ENCODE data around the gene ALOX5.
A peak's percentile ranks its signal among the peaks of the same experiment; 100 is the strongest.
"Not testable (repeated sequence)": the region's sequence is repeated elsewhere in the genome, so short reads cannot be mapped to it uniquely, and the experiment has no call there.

The ALOX5 gene

GRCh38 chr10:45404087-45404769 lies 30.2 kb downstream of the ALOX5 start:
- DNase-seq (ENCODE audit: extremely low read depth in 1 of 2, low read depth in 1 of 2) = no peak

DNA sequence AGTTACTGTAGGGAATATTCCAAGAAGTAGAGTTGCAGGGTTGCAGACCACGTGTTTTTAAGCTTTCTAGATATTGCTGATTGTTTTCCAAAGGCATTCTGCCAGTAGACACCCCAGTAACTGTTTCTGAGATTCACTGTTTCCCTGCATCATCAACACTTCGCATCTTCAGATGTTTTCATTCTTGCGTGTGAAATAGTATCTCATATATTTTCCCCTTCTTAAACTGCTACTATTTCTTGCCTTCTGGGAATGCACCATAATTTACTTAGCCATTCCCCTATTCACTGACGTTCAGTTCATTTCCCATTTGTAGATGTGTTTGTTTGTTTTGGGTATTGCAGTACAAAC lies 30.7 kb downstream of the ALOX5 start:
- no peak for DNase-seq (ENCODE audit: extremely low read depth in 1 of 2, low read depth in 1 of 2)

DNA sequence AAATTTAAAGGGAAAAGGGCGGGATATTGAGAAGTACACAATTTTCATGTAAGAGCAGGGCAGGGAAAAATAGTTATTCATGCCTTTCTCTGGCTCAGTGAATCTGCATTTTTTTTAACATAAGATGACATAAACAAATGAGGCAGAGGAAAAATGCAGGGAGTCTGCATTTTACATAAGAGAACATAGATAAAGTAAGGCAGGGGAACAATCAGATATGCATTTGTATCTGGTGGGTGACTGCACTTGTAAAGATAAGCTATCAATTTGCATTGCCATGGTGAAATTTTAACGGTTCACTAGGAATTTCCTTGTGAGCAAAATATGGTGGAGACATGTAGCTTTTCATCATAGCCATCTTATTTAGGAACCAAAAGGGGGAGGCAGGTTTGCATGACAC lies 33.5 kb downstream of the ALOX5 start:
- DNase-seq (ENCODE audit: extremely low read depth in 1 of 2, low read depth in 1 of 2) = no peak

DNA sequence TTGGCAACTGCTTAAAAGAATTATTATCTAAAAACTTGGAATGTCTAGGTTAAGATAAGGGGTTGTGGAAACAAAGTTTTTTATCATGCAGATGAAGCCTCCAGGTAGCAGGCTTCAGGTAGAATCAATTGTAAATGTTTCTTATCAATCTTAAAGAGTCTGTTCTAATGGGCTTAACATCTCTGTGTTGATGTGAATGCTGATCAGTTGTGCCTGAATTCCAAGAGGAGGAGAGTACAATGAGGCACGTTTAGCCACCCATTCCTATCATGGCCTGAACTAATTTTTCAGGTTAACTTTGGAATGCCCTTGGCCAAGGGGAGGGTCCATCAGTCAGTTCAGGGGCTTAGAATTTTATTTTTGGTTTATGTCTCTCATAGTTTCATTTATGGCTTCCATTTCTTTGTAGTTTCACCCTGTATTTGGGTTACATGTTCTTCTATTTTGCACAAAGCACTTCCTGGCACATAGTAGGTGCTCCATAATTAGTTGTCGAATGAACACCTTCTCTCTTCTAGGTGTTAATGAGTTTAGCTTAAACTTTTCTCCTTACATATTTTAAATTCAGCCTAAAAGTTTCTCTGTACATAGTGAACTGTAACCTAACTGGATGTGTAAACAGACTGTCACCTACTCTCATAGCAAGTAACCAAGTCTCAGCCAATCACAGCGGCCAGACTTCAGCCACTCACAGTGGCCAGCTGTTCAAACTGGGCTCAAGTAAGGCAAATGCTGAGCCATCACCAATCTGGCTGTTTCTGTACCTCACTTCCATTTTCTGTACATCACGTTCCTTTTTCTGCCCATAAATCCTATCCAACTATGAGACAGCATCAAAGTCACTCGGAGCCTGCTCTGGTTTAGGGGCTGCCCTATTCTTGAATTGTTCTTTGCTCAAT lies 34.7 kb downstream of the ALOX5 start:
- no peak for DNase-seq (ENCODE audit: extremely low read depth in 1 of 2, low read depth in 1 of 2)

DNA sequence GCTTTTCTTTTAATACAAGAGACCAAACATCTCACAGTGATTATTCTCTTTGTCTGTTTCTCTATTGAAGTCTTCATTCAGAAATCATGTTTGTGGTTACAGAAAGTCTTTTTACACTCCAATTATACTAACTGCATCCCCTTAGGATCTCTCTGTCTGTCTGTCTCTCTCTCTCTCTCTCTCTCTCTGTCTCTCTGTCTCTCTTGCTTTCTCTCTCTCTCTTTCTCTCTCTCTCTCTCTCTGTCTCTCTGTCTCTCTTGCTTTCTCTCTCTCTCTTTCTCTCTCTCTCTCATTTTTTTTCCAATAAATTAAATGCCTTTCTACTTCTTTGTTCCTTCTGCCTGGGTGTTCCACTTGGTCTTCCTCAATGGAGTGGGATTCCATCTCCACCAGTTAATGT lies 35.3 kb downstream of the ALOX5 start:
- DNase-seq (ENCODE audit: extremely low read depth in 1 of 2, low read depth in 1 of 2) = not testable (repeated sequence)

GRCh38 chr10:45409782-45410181 lies 35.8 kb downstream of the ALOX5 start:
- no peak for DNase-seq (ENCODE audit: extremely low read depth in 1 of 2, low read depth in 1 of 2)

DNA sequence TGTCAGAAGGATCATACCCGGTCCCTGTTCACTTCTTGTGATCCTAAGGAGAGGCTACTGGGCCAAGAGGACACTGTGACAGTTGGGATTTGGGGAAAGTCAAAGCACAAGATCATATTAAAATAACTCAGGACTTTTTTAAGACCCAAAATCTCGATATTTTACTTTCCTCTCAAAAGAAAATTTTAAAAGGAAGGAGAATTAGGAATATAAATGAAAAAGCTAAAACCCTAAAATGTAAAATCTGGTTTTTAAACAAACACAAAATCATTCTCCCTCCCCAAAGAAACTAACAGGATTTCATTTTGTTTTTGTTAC lies 36.4 kb downstream of the ALOX5 start:
- no peak for DNase-seq (ENCODE audit: extremely low read depth in 1 of 2, low read depth in 1 of 2)

- no peak for DNase-seq (ENCODE audit: extremely low read depth in 1 of 2, low read depth in 1 of 2)
Measured at GRCh38 chr10:45410807-45411606, 37.0 kb downstream of the ALOX5 start.

DNA sequence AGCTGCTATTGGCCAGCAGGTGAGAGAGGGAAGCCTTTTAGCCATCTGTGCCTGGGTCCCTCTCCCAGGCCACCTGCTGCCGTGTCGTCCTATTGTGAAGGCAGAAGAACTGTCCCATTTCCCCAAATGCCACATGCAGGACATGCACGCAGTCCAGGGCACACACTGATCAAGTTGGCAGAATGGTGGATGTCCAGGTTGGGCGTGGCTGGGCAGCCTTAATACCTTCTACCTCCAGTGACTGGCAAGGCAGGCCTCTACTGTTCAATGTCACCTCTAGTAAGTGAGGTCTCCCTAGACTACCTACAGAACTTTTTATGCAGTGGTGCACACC lies 37.6 kb downstream of the ALOX5 start:
- DNase-seq (ENCODE audit: extremely low read depth in 1 of 2, low read depth in 1 of 2) = no peak

DNA sequence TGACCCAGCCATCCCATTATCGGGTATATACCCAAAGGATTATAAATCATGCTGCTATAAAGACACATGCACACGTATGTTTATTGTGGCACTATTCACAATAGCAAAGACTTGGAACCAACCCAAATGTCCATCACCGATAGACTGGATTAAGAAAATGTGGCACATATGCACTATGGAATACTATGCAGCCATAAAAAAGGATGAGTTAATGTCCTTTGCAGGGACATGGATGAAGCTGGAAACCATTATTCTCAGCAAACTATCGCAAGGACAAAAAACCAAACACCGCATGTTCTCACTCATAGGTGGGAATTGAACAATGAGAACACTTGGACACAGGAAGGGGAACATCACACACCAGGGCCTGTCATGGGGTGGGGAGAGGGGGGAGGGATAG lies 41.0 kb downstream of the ALOX5 start:
- DNase-seq (ENCODE audit: extremely low read depth in 1 of 2, low read depth in 1 of 2) = not testable (repeated sequence)

GRCh38 chr10:45416603-45417002 lies 42.6 kb downstream of the ALOX5 start:
- no peak for DNase-seq (ENCODE audit: extremely low read depth in 1 of 2, low read depth in 1 of 2)

DNA sequence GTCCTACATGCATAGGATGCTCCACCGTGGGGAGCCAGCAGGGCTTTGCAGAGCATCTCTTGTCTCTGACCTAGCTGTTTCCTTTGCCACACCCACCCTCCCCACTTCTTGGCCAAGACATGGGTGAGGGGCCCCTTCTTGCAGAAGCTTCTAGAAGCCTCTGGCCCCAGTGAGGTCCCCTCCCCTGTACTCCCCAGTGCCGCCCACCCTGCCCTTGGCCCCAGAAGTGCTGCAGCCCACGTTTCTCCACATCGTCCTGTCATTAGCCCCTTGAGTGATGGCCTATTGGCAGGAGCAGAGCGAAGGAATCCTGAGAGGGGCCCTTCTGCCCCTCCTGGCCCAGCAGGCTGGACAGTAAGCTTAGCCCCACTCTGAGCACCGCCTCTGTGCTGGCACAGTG lies 43.7 kb downstream of the ALOX5 start:
- DNase-seq (ENCODE audit: extremely low read depth in 1 of 2, low read depth in 1 of 2) = no peak

DNA sequence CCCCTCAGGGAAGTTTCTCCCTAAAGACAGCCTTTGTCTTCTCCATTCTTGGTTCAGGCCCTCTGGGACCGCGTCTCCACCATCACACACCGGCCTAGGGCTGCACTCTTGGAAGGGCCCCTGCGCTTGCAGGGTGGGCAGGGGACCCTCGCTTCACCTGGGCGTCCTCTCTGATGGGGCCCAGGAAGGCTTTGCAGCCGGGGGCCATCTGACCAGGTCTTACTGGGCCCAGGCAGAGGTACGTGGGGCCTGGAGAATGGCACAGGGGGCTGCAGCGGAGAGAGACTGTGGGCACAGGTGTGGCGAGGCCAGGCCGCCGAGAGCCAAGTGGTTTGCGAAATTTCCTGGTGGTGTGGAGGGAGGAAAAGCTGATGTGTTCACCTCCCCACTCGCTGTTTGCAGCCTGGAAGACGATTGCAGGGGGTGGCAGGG lies 44.4 kb downstream of the ALOX5 start:
- DNase-seq (ENCODE audit: extremely low read depth in 1 of 2, low read depth in 1 of 2) = no peak

DNA sequence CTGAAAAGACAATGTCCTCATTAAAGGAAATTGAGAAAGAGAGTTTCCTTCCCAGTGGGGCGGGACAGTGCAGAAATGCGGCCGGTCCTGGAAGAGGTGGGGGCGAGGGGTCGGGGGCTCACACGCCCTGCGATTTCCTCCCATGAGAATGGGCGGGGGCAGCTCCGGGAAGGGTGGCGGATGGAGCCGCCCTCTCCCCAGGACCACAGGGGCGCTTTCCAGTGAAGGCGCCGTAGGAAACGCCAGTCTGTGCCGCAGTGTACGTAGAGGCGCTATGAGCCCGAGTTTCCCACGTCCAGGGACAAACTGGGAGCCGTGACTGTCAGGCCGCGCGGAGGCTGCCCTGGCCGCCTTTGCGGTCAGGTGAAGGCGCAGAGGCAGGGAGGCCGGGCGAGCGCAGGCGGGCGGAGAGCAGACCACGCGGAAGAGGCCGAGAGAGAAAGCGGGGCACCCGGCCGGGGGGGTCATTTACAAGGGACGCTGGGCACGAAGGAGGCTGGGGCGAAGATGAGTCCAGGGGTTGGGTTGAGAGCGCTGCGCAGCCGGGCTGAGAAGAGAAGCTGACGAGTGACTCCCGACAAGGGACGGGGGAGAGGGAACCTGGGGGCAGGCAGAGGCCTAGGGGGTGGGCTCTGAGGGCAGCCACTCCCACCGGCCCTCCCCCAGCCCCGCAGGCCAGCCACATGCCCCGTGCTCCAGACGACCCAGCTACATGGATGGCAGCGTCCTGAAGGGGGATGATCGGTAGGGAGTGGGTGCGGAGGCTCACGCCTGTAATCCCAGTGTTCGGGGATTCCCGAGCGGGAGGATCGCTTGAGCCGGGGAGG lies 45.0 kb downstream of the ALOX5 start:
- peak; percentile 23 to 33 for DNase-seq (ENCODE audit: extremely low read depth in 1 of 2, low read depth in 1 of 2)

- DNase-seq (ENCODE audit: extremely low read depth in 1 of 2, low read depth in 1 of 2) = no peak
Measured at GRCh38 chr10:45419676-45420025, 45.6 kb downstream of the ALOX5 start.

GRCh38 chr10:45420453-45421192 lies 46.6 kb downstream of the ALOX5 start:
- peak; percentile 28 to 35 for DNase-seq (ENCODE audit: extremely low read depth in 1 of 2, low read depth in 1 of 2)

GRCh38 chr10:45421221-45422097 lies 47.4 kb downstream of the ALOX5 start:
- peak in 1 of 2 donors; percentile 31 for DNase-seq (ENCODE audit: extremely low read depth in 1 of 2, low read depth in 1 of 2)

DNA sequence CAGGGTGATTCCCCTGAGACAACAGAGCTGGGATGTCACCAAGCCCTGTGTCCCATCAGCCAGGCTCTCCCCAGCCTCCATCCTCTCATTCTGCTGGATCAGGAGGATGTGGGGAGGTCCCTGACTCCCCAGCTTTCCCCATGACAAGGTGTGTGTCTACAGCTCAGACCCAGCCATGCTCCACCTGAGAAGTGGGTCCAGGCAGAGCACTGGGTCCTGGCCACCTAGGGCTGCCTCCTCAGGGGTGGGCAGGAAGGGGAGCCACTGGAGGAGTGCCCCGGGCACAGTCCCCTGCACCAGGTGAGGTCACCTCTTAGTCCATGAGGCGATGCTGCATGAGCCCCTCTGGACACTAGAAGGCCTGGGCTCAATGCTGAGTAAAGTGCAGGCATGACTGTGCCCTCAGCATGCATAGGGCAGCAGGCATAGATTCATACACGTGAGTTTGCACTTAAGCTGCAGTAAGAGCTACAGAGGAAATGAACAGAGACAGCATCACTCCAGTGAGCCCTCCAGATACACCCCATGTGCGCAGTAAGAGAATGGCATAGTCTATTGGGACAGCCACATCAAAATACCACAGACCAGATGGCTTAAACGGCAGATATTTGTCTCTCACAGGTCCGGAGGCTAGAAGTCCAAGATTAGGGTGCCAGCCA lies 48.3 kb downstream of the ALOX5 start:
- no peak for DNase-seq (ENCODE audit: extremely low read depth in 1 of 2, low read depth in 1 of 2)

Measured in activated CD8-positive, alpha-beta memory T cell treated with anti-CD3 and anti-CD28 coated beads for 1 hour (primary cell).